ENCODE results near the gene C17orf67. TPM values are rescaled to one million over a fixed set of nuclear protein-coding genes. Genes with fewer than 3 reads are reported as not detected.

The C17orf67 gene
- total and polyA plus RNA-seq, 9 of the 15 experiments (the other 6 are each of a cell fraction or from before 2014, with no cell fraction given), result 0.07 to 1.7 (median 0.59) TPM

DNA sequence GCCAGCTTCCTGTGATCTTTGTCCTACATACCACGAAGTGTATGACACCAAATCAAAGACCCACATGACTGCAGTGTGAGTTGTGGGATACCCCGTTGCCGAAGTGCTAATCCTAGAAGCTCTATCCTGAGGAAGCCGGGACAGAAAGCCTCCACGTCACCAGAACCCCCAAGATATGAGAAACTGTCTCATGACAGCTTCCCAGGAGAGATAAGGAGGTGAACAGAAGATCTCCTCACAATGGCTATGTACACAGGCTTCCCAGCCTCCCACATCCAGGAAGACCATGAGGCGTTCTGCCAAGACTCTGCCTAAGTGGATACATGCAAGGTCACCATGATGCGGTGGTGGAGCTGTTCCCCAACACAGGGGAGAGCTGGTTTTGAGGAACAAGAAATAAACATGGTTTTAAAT is 43.1 kb upstream of the C17orf67 start (continued):
- TF ChIP-seq, protein P1, sequence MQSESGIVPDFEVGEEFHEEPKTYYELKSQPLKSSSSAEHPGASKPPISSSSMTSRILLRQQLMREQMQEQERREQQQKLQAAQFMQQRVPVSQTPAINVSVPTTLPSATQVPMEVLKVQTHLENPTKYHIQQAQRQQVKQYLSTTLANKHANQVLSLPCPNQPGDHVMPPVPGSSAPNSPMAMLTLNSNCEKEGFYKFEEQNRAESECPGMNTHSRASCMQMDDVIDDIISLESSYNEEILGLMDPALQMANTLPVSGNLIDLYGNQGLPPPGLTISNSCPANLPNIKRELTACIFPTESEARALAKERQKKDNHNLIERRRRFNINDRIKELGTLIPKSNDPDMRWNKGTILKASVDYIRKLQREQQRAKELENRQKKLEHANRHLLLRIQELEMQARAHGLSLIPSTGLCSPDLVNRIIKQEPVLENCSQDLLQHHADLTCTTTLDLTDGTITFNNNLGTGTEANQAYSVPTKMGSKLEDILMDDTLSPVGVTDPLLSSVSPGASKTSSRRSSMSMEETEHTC (IDR thresholded peaks at IDR 0.05), result peak; percentile 77
- TF ChIP-seq, protein P2, sequence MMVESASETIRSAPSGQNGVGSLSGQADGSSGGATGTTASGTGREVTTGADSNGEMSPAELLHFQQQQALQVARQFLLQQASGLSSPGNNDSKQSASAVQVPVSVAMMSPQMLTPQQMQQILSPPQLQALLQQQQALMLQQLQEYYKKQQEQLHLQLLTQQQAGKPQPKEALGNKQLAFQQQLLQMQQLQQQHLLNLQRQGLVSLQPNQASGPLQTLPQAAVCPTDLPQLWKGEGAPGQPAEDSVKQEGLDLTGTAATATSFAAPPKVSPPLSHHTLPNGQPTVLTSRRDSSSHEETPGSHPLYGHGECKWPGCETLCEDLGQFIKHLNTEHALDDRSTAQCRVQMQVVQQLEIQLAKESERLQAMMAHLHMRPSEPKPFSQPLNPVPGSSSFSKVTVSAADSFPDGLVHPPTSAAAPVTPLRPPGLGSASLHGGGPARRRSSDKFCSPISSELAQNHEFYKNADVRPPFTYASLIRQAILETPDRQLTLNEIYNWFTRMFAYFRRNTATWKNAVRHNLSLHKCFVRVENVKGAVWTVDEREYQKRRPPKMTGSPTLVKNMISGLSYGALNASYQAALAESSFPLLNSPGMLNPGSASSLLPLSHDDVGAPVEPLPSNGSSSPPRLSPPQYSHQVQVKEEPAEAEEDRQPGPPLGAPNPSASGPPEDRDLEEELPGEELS (CRISPR knock-in tag; IDR thresholded peaks at IDR 0.05; ENCODE audit: borderline replicate concordance), result no peak
- TF ChIP-seq CBX1 (IDR thresholded peaks at IDR 0.05; ENCODE audit: low read depth) (no peak), EGR1 (conservative IDR thresholded peaks at IDR 0.05) (no peak), ZNF134 (CRISPR knock-in tag; conservative IDR thresholded peaks at IDR 0.05) (0 out of 2 replicates have a peak, but pooled peaks have one; percentile 34), CCNT2 (IDR thresholded peaks at IDR 0.05; ENCODE audit: borderline replicate concordance, extremely low read depth, insufficient read length, low read depth, low read length) (peak; percentile 30), ZNF431 (CRISPR knock-in tag; IDR thresholded peaks at IDR 0.05) (no peak), SMAD1 (IDR thresholded peaks at IDR 0.05; ENCODE audit: low read depth, low read length, partially characterized antibody) (no peak), NCOA6 (IDR thresholded peaks at IDR 0.05) (no peak), MEIS2 (IDR thresholded peaks at IDR 0.05; ENCODE audit: partially characterized antibody) (peak; percentile 39), ESRRA (IDR thresholded peaks at IDR 0.05; ENCODE audit: borderline replicate concordance, low read depth) (0 out of 2 replicates have a peak, but pooled peaks have one; percentile 49), SMARCC2 (IDR thresholded peaks at IDR 0.05; ENCODE audit: low read depth) (peak; percentile 64; the same call in 1 of the 2 replicates), FOXA3 (CRISPR knock-in tag; conservative IDR thresholded peaks at IDR 0.05 in 1 of 2, IDR thresholded peaks at IDR 0.05 in 1 of 2) (peak; percentile 69 to 97; a peak in 2 of 4 replicates), MEF2D (tag; conservative IDR thresholded peaks at IDR 0.05; ENCODE audit: low read depth) (0 out of 2 replicates have a peak, but pooled peaks have one; percentile 28), DMBX1 (CRISPR knock-in tag; IDR thresholded peaks at IDR 0.05; ENCODE audit: borderline replicate concordance) (peak; percentile 42; the same call in 1 of the 2 replicates), POLR2A (conservative IDR thresholded peaks at IDR 0.05) (no peak), CBFA2T3 (IDR thresholded peaks at IDR 0.05) (peak; percentile 59), TCF3 (CRISPR knock-in tag; IDR thresholded peaks at IDR 0.05) (peak; percentile 58; the same call in 1 of the 2 replicates), NFE2 (IDR thresholded peaks at IDR 0.05; ENCODE audit: low read depth) (peak; percentile 39), ZNF507 (tag; conservative IDR thresholded peaks at IDR 0.05) (no peak)
- TF ChIP-seq, protein P3, sequence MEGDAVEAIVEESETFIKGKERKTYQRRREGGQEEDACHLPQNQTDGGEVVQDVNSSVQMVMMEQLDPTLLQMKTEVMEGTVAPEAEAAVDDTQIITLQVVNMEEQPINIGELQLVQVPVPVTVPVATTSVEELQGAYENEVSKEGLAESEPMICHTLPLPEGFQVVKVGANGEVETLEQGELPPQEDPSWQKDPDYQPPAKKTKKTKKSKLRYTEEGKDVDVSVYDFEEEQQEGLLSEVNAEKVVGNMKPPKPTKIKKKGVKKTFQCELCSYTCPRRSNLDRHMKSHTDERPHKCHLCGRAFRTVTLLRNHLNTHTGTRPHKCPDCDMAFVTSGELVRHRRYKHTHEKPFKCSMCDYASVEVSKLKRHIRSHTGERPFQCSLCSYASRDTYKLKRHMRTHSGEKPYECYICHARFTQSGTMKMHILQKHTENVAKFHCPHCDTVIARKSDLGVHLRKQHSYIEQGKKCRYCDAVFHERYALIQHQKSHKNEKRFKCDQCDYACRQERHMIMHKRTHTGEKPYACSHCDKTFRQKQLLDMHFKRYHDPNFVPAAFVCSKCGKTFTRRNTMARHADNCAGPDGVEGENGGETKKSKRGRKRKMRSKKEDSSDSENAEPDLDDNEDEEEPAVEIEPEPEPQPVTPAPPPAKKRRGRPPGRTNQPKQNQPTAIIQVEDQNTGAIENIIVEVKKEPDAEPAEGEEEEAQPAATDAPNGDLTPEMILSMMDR (IDR thresholded peaks at IDR 0.05 in 2 of 3, conservative IDR thresholded peaks at IDR 0.05 in 1 of 3; ENCODE audit: insufficient read depth in 2 of 3, low read depth in 1 of 3, low read length in 3 of 3), result peak; percentile 18 to 35 (median 19); a peak in 2 of 6 replicates
- TF ChIP-seq, protein P4, sequence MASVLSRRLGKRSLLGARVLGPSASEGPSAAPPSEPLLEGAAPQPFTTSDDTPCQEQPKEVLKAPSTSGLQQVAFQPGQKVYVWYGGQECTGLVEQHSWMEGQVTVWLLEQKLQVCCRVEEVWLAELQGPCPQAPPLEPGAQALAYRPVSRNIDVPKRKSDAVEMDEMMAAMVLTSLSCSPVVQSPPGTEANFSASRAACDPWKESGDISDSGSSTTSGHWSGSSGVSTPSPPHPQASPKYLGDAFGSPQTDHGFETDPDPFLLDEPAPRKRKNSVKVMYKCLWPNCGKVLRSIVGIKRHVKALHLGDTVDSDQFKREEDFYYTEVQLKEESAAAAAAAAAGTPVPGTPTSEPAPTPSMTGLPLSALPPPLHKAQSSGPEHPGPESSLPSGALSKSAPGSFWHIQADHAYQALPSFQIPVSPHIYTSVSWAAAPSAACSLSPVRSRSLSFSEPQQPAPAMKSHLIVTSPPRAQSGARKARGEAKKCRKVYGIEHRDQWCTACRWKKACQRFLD (CRISPR knock-in tag; IDR thresholded peaks at IDR 0.05), result peak; percentile 63; the same call in 1 of the 2 replicates
- TF ChIP-seq, protein P5, sequence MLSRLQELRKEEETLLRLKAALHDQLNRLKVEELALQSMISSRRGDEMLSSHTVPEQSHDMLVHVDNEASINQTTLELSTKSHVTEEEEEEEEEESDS (CRISPR knock-in tag; IDR thresholded peaks at IDR 0.05), result no peak

Measured in K562 (cell line).